Astrocyte of the spinal cord (primary cell): ENCODE measurements around the gene SND1.

Experiments used
- DNase-seq: peaks from one replicate; pipeline ENCODE4 v3.0.0; 2011; ENCODE audit warnings: low read depth, low spot score
- H3K4me3 ChIP-seq: 2 replicates; pipeline ENCODE4 v1.5.1; 2011; ENCODE audit warnings: low read depth, mild to moderate bottlenecking, low read length, moderate library complexity
- CTCF ChIP-seq: IDR thresholded peaks from 2 replicates; pipeline ENCODE4 v1.5.1; 2012; ENCODE audit warnings: low read depth, mild to moderate bottlenecking, low read length, inconsistent platforms
- in situ Hi-C: cut with HindIII; loops from 2 replicates; pipeline ENCODE4 v1.10.0; 2017; ENCODE audit warnings: low sequenced_read_pairs

SND1 gene

GRCh38 chr7:128003787-128004186 lies 351.8 kb downstream of the SND1 start:
- DNase-seq, result no peak

GRCh38 chr7:128004623-128005022 lies 352.6 kb downstream of the SND1 start:
- no peak overlapping the region for H3K4me3 ChIP-seq
- DNase-seq, result no peak
- TF ChIP-seq CTCF, result no peak
- in situ Hi-C loops, result no loop called here

More at GRCh38 chr7:128003787-128004186, 351.8 kb downstream of the SND1 start:
- no peak overlapping the region for H3K4me3 ChIP-seq
- in situ Hi-C loops, result no loop called here
- no peak for TF ChIP-seq CTCF

GRCh38 chr7:128005117-128005516 lies 353.1 kb downstream of the SND1 start:
- DNase-seq, result no peak
- no peak overlapping the region for H3K4me3 ChIP-seq
- no peak for TF ChIP-seq CTCF
- in situ Hi-C loops, result no loop called here

- in situ Hi-C loops, result no loop called here
- no peak for TF ChIP-seq CTCF
- no peak for DNase-seq
- no peak overlapping the region for H3K4me3 ChIP-seq
Observed at GRCh38 chr7:128005759-128006159, 353.8 kb downstream of the SND1 start.

- H3K4me3 ChIP-seq, result no peak overlapping the region
- TF ChIP-seq CTCF, result no peak
- in situ Hi-C loops, result no loop called here
- no peak for DNase-seq
Observed at GRCh38 chr7:128006550-128007302, 354.7 kb downstream of the SND1 start.

GRCh38 chr7:128007303-128007680 lies 355.3 kb downstream of the SND1 start:
- in situ Hi-C loops, result no loop called here
- no peak for TF ChIP-seq CTCF
- no peak for DNase-seq
- H3K4me3 ChIP-seq, result no peak overlapping the region
